ENCODE measurements around the gene NEBL.

NEBL gene

GRCh38 chr10:20748551-20748950 lies 148.6 kb downstream of the NEBL start:
- no peak for TF ChIP-seq CTCF (IDR thresholded peaks at IDR 0.05)
- H3K27ac ChIP-seq = no peak overlapping the region

GRCh38 chr10:20747782-20748181 lies 149.3 kb downstream of the NEBL start:
- Histone ChIP-seq H3K79me2 (no peaks in the 10 kb centered on the region), H3K36me3 (ENCODE audit: control insufficient read depth, insufficient read depth, low read length) (no peaks in the 10 kb centered on the region), H3K27ac (no peak overlapping the region), H3K27me3 (ENCODE audit: control insufficient read depth, insufficient read depth, low read length) (no peaks in the 10 kb centered on the region), H3K9me3 (ENCODE audit: control insufficient read depth, low read length) (no peaks in the 10 kb centered on the region), H3K4me2 (ENCODE audit: low read length) (no peak overlapping the region), H2AFZ (no peak overlapping the region), H3K4me3 (ENCODE audit: low read depth, low read length) (no peak overlapping the region), H3K9ac (no peak overlapping the region), H3K4me1 (no peaks in the 10 kb centered on the region)
- no peak for TF ChIP-seq CTCF (IDR thresholded peaks at IDR 0.05)

More at GRCh38 chr10:20748551-20748950, 148.6 kb downstream of the NEBL start:
- Histone ChIP-seq H3K4me2 (ENCODE audit: low read length) (no peak overlapping the region), H3K36me3 (ENCODE audit: control insufficient read depth, insufficient read depth, low read length) (no peaks in the 10 kb centered on the region), H3K27me3 (ENCODE audit: control insufficient read depth, insufficient read depth, low read length) (no peaks in the 10 kb centered on the region), H3K4me1 (no peaks in the 10 kb centered on the region), H3K4me3 (ENCODE audit: low read depth, low read length) (no peak overlapping the region), H3K9me3 (ENCODE audit: control insufficient read depth, low read length) (no peaks in the 10 kb centered on the region), H3K79me2 (no peaks in the 10 kb centered on the region), H3K9ac (no peak overlapping the region), H2AFZ (no peak overlapping the region)

GRCh38 chr10:20746856-20747255 lies 150.3 kb downstream of the NEBL start:
- no peaks in the 10 kb centered on the region for H3K27me3 ChIP-seq (ENCODE audit: control insufficient read depth, insufficient read depth, low read length)
- H3K4me1 ChIP-seq = no peaks in the 10 kb centered on the region
- H3K79me2 ChIP-seq = no peaks in the 10 kb centered on the region
- no peaks in the 10 kb centered on the region for H3K36me3 ChIP-seq (ENCODE audit: control insufficient read depth, insufficient read depth, low read length)
- no peak overlapping the region for H3K9ac ChIP-seq
- H2AFZ ChIP-seq = no peak overlapping the region
- no peak overlapping the region for H3K4me3 ChIP-seq (ENCODE audit: low read depth, low read length)
- no peaks in the 10 kb centered on the region for H3K9me3 ChIP-seq (ENCODE audit: control insufficient read depth, low read length)
- H3K4me2 ChIP-seq (ENCODE audit: low read length) = no peak overlapping the region
- no peak for TF ChIP-seq CTCF (IDR thresholded peaks at IDR 0.05)
- no peak overlapping the region for H3K27ac ChIP-seq

DNA sequence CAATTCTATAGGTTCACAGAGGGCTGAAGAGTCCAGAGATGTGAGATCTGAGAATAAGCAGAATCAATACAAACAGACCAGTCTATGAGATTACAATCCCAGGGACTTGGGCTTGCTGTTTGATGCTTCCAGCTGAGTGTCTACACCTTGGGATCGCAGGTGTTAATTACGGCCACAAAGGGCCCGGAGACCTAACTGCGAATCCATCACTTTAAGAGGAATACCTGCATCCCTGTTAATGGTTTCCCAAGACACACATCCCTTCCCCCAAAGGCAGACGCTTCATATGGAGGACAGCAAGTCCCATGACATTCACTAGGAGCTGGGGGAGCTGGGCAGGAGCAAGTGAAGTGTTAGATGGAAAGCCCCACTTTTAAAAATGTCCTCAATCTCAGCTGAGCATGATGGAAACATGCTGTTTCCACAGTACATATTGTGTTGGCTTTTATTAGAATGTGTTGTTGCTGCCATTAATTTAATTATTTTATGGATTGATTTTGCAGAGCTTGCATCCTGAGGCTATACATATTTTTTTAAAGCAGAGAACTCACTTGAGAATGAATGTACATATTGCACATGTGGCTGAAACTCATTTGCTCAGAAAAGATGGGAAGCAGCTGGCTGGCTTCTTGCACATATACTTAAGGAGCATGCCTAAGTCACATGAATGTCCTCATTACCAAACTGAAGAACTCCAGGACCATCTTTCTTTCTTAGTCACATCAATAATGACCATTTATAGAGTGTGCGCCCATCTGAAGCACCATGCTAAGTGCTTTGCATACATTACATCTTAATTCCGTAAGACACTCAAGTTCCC lies 151.3 kb downstream of the NEBL start:
- no peaks in the 10 kb centered on the region for H3K4me1 ChIP-seq
- no peak overlapping the region for H3K4me2 ChIP-seq (ENCODE audit: low read length)
- H2AFZ ChIP-seq = no peak overlapping the region
- no peak overlapping the region for H3K4me3 ChIP-seq (ENCODE audit: low read depth, low read length)
- no peaks in the 10 kb centered on the region for H3K79me2 ChIP-seq
- no peak overlapping the region for H3K9ac ChIP-seq
- no peaks in the 10 kb centered on the region for H3K36me3 ChIP-seq (ENCODE audit: control insufficient read depth, insufficient read depth, low read length)
- H3K27me3 ChIP-seq (ENCODE audit: control insufficient read depth, insufficient read depth, low read length) = no peaks in the 10 kb centered on the region
- no peak for TF ChIP-seq CTCF (IDR thresholded peaks at IDR 0.05)
- H3K27ac ChIP-seq = no peak overlapping the region
- H3K9me3 ChIP-seq (ENCODE audit: control insufficient read depth, low read length) = no peaks in the 10 kb centered on the region

DNA sequence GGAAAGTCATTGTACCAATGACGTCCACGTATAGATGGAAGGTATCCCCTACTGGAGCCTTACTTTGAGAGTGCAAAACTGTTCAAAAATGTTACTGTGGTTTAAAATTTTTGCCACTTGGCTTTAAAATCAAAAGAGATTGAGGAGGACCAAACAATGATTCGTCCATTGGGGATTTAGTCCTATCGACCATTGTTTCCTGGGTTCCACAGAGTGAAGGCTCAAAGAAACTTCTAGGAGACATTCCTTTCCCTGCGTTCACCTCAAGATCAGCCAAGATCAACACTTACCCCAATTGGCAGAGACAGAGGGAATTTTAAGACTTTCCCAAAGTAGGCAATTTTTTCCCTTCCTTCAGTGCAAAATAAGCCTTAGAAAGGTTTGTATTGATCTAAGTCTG lies 152.3 kb downstream of the NEBL start:
- Histone ChIP-seq H3K36me3 (ENCODE audit: control insufficient read depth, insufficient read depth, low read length) (no peaks in the 10 kb centered on the region), H3K27me3 (ENCODE audit: control insufficient read depth, insufficient read depth, low read length) (no peaks in the 10 kb centered on the region), H3K79me2 (no peaks in the 10 kb centered on the region), H3K4me1 (no peaks in the 10 kb centered on the region), H3K9ac (no peak overlapping the region), H3K27ac (no peak overlapping the region), H3K4me3 (ENCODE audit: low read depth, low read length) (no peak overlapping the region), H2AFZ (no peak overlapping the region), H3K9me3 (ENCODE audit: control insufficient read depth, low read length) (no peaks in the 10 kb centered on the region), H3K4me2 (ENCODE audit: low read length) (no peak overlapping the region)
- no peak for TF ChIP-seq CTCF (IDR thresholded peaks at IDR 0.05)

Data from parathyroid adenoma (tissue), 2 donors.